HFF-Myc (cell line): ENCODE measurements around the gene CABP7.

Source experiments
- DNase-seq: peaks from one replicate; pipeline ENCODE4 v3.0.0-alpha.2; 2011; ENCODE audit warnings: low read depth; ENCODE audit errors: extremely low read depth
- H3K4me3 ChIP-seq: replicated peaks from 2 replicates; pipeline ENCODE4 v1.5.1; 2011; ENCODE audit warnings: low read depth, mild to moderate bottlenecking, control low read depth, low read length
- TF ChIP-seq, protein P1 (sequence below): IDR thresholded peaks from 2 replicates; pipeline ENCODE4 v1.5.1; 2012; ENCODE audit warnings: mild to moderate bottlenecking, low read depth, low read length, control low read depth; ENCODE audit errors: missing control alignments

The CABP7 gene

DNA sequence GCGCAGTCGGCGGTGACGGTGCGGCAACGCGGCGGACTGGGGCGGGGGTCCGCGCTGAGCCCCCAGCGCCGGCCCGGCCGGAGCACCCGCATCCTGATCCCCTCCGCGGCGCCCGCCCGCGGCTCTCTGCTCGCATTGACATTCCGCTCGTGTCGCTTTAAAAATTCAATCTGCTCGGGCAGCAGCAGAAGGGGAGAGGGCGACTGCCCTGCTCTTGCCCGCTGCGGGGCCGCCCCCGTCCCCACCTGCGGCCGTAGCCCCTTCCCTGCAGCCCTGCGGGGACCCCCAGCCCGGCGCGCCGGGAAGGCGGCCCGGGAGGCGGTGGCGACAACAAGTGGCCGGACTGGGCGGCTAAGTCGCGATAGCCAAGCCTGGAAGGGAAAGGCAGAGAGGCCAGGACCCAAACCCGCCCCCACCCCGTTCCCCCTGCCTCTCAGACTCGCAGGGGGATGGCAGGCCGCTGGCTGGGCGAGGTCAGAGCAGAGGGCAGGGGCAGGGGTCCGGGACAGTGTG lies 1.1 kb downstream of the CABP7 start:
- TF ChIP-seq, protein P1, sequence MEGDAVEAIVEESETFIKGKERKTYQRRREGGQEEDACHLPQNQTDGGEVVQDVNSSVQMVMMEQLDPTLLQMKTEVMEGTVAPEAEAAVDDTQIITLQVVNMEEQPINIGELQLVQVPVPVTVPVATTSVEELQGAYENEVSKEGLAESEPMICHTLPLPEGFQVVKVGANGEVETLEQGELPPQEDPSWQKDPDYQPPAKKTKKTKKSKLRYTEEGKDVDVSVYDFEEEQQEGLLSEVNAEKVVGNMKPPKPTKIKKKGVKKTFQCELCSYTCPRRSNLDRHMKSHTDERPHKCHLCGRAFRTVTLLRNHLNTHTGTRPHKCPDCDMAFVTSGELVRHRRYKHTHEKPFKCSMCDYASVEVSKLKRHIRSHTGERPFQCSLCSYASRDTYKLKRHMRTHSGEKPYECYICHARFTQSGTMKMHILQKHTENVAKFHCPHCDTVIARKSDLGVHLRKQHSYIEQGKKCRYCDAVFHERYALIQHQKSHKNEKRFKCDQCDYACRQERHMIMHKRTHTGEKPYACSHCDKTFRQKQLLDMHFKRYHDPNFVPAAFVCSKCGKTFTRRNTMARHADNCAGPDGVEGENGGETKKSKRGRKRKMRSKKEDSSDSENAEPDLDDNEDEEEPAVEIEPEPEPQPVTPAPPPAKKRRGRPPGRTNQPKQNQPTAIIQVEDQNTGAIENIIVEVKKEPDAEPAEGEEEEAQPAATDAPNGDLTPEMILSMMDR: no peak
- H3K4me3 ChIP-seq: no peak overlapping the region
- DNase-seq: no peak

DNA sequence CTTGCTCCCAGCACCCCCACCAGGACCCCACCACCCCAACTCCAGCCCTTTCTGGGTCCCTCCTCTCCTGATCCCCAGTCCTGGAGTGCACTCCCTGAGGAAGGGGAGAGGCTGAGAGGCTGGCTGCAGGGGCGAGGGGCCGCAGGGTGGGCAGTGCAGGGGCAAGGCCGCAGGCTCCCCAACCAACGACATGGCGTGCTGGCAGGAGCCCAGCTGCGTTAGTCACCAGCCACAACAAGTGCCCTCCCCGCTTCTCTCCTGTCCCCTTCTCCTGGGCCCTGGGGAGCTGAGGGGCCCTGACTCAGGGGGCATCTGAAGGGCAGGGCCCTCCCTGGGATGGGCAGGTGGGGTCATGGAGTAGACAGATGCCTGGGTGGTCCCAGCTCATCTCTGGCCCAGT lies 2.3 kb downstream of the CABP7 start:
- no peak for DNase-seq
- H3K4me3 ChIP-seq: no peak overlapping the region
- TF ChIP-seq, protein P1: no peak

DNA sequence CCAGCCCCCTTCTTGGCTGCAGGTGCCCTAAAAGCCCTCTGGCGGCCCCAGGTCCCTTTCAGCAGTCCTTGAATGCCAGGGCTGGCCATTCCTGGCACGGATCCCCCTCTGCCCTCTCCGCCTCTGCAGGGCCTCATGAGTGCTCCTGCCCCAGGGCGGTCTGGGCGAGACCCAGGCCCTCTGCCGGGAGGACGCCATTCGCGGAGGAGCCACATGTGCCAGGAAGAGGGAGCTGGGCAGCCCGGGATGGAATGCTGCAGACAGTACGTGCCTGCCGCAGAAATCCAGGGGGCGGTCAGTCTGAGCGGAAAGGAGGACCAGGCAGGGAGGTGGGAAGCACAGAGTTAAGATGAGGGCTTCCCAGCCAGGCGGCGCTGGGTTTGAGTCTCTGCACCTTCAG lies 2.8 kb downstream of the CABP7 start:
- TF ChIP-seq, protein P1: no peak
- H3K4me3 ChIP-seq: no peak overlapping the region
- no peak for DNase-seq

DNA sequence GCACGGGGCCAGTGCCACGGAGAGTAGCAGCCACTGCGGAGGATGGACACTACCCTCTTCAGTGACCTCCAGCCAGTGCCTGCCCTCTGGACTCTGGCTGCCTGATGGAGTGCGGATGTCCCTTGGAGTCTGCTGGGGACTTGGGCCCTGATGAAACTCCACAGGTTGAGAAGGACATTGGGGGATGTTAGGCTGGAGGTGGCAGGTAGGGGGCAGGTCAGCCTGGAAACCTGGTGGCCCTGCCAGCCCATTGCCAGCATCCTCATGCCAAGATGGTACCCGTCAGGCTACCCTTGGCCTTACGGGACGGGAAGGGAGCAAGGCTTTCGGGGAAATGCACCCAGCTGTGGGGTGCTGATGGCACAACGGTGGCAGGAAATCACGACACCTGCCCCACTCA lies 4.0 kb downstream of the CABP7 start:
- no peak for DNase-seq
- TF ChIP-seq, protein P1: no peak
- no peak overlapping the region for H3K4me3 ChIP-seq

DNA sequence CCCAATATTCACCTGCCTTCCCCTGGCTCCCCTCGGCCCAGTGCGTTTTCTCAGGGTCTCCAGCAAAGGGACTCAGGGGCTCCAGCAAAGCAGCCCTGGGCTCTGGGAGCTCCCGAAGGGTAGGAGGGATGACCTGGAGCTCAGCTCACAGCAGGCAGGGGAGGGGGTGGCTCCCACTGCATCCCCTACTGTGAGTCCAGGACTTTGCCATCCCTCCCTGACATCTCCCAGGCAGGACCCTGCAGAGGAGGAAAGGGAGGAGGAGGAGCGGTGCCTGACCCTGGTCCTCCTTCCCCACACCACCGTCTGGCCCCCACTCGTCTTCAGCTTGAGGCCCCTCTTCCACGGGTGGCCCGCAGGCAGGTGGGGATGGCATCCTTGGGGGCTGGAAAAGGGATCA lies 5.0 kb downstream of the CABP7 start:
- TF ChIP-seq, protein P1: no peak
- no peak overlapping the region for H3K4me3 ChIP-seq
- DNase-seq: no peak

DNA sequence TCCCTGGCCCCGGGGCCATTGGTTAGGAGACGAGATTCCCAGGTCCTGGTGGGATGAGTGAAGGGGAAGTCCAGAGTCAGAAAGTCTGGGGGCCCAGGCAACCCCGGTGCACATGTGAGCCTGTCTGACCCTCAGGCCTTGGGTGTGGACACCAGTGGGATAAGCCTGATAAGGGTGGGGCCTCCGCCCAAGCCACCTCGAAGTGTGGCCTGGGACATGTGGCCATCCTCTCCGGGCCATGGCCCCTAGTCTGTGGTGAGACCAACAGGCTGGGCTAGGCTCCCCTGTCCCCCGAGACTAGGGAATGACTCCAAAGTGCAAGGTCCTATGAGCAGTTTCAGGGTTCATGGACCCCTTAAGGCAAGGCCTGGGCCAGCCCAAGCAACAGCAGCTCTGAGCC lies 6.3 kb downstream of the CABP7 start:
- H3K4me3 ChIP-seq: no peak overlapping the region
- TF ChIP-seq, protein P1: no peak
- DNase-seq: no peak

DNA sequence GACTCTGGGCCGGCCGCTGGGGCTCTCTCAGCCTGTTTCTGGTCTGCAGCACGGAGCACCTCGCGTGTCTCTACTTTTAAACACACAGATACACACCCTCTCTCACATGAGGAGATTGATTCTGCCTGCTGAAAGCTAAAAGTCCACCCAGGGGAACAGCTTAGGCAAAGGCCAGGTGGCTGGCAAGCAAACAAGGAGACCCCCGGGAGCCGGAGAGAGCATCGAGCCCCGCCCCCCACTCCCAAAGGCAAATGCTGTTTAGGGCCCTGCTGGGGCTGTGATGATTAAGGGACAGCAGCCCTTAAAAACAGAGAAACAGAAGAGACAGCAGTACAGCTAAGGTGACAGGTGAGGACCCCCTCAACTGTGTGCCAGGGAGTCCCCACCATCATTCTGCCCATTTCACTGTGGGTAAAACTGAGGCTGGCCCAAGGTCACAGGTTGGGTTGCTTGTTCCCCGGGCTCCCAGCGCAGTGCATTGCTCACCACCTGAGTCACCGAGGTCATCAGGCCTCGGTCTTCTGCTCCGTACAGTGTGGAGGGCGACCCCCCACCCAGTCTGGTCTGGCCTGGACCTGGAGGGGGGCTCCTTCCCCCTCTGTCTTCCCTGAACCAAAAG lies 6.8 kb downstream of the CABP7 start:
- no peak overlapping the region for H3K4me3 ChIP-seq
- DNase-seq: no peak
- TF ChIP-seq, protein P1: no peak
